GM12878 (cell line): ENCODE measurements around the gene ALOX12B. TPM values are rescaled to one million over a fixed set of nuclear protein-coding genes. Genes with fewer than 3 reads are reported as not detected.

ENCODE experiments used
- ASH2L ChIP-seq: fragments of 300-600, 200-600 bp; sonication (generic); IDR thresholded peaks from 2 replicates; pipeline ENCODE4 v1.6.1; 2017; ENCODE audit warnings: low read depth, mild to moderate bottlenecking, borderline replicate concordance
- CEBPB ChIP-seq, 2 experiments: fragments of 150-350 bp in 1 of 2; IDR thresholded peaks; 2 replicates each; pipeline ENCODE4 v1.6.1; 2012 to 2014; ENCODE audit warnings: low read depth in 2 of 2, low read length in 2 of 2, borderline replicate concordance in 1 of 2, inconsistent platforms in 1 of 2
- CREM ChIP-seq: IDR thresholded peaks from 2 replicates; pipeline ENCODE4 v1.6.1; 2014; ENCODE audit warnings: antibody characterized with exemption, low read depth
- EP300 ChIP-seq, 2 experiments: fragments of 150-350 bp in 1 of 2; IDR thresholded peaks; 2 replicates each; pipeline ENCODE4 v1.6.1; 2011 to 2012; ENCODE audit warnings: low read depth in 2 of 2, low read length in 2 of 2, borderline replicate concordance in 1 of 2, improper control_type of control experiment in 1 of 2, inconsistent platforms in 1 of 2; ENCODE audit not compliant: control insufficient read depth in 1 of 2
- FOS ChIP-seq: IDR thresholded peaks from 3 replicates; pipeline ENCODE4 v1.6.1; 2011; ENCODE audit warnings: borderline replicate concordance; ENCODE audit not compliant: insufficient read length; ENCODE audit errors: extremely low read depth
- JUND ChIP-seq: IDR thresholded peaks from 2 replicates; pipeline ENCODE4 v1.6.1; 2012; ENCODE audit warnings: low read depth, mild to moderate bottlenecking, low read length, improper control_type of control experiment, moderate library complexity
- MEF2A ChIP-seq: IDR thresholded peaks from 2 replicates; pipeline ENCODE4 v1.6.1; 2011; ENCODE audit warnings: low read depth, mild to moderate bottlenecking, low read length, moderate library complexity; ENCODE audit not compliant: insufficient read depth
- MTA3 ChIP-seq: IDR thresholded peaks from 2 replicates; pipeline ENCODE4 v1.6.1; 2012; ENCODE audit warnings: low read length, inconsistent platforms, borderline replicate concordance
- NR2C1 ChIP-seq: fragments of 450-650 bp; IDR thresholded peaks from 2 replicates; pipeline ENCODE4 v1.6.1; 2017; ENCODE audit warnings: antibody characterized with exemption, mild to moderate bottlenecking, moderate library complexity
- POU2F2 ChIP-seq: IDR thresholded peaks from 3 replicates; pipeline ENCODE4 v1.6.1; 2011; ENCODE audit warnings: low read depth, mild to moderate bottlenecking, low read length, borderline replicate concordance
- RCOR1 ChIP-seq: conservative IDR thresholded peaks from 2 replicates; pipeline ENCODE4 v1.6.1; 2012; ENCODE audit warnings: low read depth, low read length, improper control_type of control experiment
- RUNX3 ChIP-seq: IDR thresholded peaks from 2 replicates; pipeline ENCODE4 v1.6.1; 2012; ENCODE audit warnings: low read length, inconsistent platforms
- SMAD5 ChIP-seq: IDR thresholded peaks from 2 replicates; pipeline ENCODE4 v1.6.1; 2016; ENCODE audit warnings: antibody characterized with exemption, low read depth
- STAT1 ChIP-seq: fragments of 450-650 bp; conservative IDR thresholded peaks from 2 replicates; pipeline ENCODE4 v1.6.1; 2014; ENCODE audit warnings: antibody characterized with exemption, mild to moderate bottlenecking
- STAT3 ChIP-seq: IDR thresholded peaks from 2 replicates; pipeline ENCODE4 v1.6.1; 2011; ENCODE audit warnings: low read depth, low read length, improper control_type of control experiment
- SUPT20H ChIP-seq: IDR thresholded peaks from 2 replicates; pipeline ENCODE4 v1.6.1; 2011; ENCODE audit warnings: low read depth, mild to moderate bottlenecking, low read length, moderate library complexity, borderline replicate concordance; ENCODE audit not compliant: control insufficient read depth
- polyA plus RNA-seq, 11 experiments: library from polyadenylated mRNA; depleted of rRNA in 4 of 11; unstranded in 6 of 11; stranded (reverse) in 5 of 11; fragments of >200 nt; fragmentation: Nextera tagmentation in 4 of 11; fragmentation: Illumina TruSeq in 1 of 11; extraction: Ambion mirVana in 4 of 11; extraction: Trizol in 1 of 11; gene quantifications; 1 replicate in 1 of 11; 2 replicates in 10 of 11; pipeline versions ENCODE4 v1.2.1 to v1.2.3, GENCODE V29; 2011 to 2016; ENCODE audit warnings: inconsistent platforms in 2 of 11, missing spikeins in 2 of 11, low read depth in 1 of 11
- total RNA-seq, 4 experiments: library from RNA; depleted of rRNA in 3 of 4; stranded (reverse); fragments of >200 nt in 3 of 4; fragmentation: Illumina TruSeq in 1 of 4; extraction: Trizol in 1 of 4; gene quantifications; 2 replicates each; pipeline versions ENCODE4 v1.2.1 to v1.2.3, GENCODE V29; 2013 to 2021
- TF ChIP-seq, protein P1 (sequence below): fragments of 450-650 bp; IDR thresholded peaks from 2 replicates; pipeline ENCODE4 v1.6.1; 2016; ENCODE audit warnings: mild to moderate bottlenecking
- TF ChIP-seq, protein P2 (sequence below): fragments of 450-650 bp; IDR thresholded peaks from 2 replicates; pipeline ENCODE4 v1.6.1; 2018; ENCODE audit warnings: mild to moderate bottlenecking, low read depth, moderate library complexity; ENCODE audit not compliant: partially characterized antibody
- TF ChIP-seq, protein P3 (sequence below): IDR thresholded peaks from 2 replicates; pipeline ENCODE4 v1.6.1; 2012; ENCODE audit warnings: improper control_type of control experiment, low read depth, low read length; ENCODE audit not compliant: insufficient replicate concordance

ALOX12B gene
- total and polyA plus RNA-seq, 10 of the 15 experiments (the other 5 are each of a cell fraction or from before 2014, with no cell fraction given): 0.17 to 0.54 TPM; not detected in 8

DNA sequence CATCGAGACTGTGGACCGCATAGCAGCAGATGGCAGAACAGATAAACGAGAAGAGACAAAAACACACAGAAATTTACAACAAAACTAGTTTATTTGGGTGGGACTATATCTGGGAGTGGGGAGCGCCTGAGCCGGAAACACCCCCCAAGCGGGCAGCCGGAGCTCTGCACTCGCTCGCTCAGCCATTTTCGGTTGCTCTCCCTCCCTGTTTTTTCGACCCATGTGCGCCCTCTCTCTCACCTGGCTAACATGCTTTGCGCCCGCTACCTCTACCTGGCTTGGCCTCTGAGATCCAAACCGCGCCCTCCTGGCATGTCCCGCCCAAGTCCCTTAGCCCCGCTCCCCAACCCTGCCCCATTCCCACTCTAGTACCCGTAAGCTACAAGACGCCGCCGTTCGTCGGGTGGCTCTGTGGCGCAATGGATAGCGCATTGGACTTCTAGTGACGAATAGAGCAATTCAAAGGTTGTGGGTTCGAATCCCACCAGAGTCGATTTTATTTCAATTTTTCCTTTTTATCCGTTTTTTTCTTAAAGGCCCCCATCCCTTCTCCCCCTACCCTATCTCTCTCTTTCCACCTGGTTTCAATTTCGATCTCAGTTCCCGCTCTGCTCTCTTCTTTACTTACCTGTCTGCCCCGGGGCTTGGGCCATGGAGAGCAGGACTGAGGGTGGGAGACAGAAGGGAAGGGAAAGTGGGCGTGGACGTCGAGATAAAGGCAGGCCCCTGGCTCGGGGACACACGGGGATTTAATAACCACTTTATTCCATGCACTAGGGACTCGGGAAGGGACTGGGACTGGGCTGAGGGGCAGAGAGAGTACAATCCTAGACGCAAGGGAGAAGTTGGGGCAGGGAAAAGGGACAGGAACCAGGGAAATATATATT is 33.2 kb upstream of the ALOX12B start (continued):
- 0 out of 2 replicates have a peak, but pooled peaks have one; percentile 72 for TF ChIP-seq ASH2L
- no peak for TF ChIP-seq SMAD5
- TF ChIP-seq EP300 (IDR thresholded peaks at IDR 0.05; ENCODE audit: borderline replicate concordance in 1 of 2, control insufficient read depth in 1 of 2, low read depth in 2 of 2, low read length in 2 of 2): peak in 1 of 2 experiments; percentile 26; a peak in 1 of 4 replicates
- no peak for TF ChIP-seq STAT3
- TF ChIP-seq CREM: 0 out of 2 replicates have a peak, but pooled peaks have one; percentile 25
- TF ChIP-seq, protein P1, sequence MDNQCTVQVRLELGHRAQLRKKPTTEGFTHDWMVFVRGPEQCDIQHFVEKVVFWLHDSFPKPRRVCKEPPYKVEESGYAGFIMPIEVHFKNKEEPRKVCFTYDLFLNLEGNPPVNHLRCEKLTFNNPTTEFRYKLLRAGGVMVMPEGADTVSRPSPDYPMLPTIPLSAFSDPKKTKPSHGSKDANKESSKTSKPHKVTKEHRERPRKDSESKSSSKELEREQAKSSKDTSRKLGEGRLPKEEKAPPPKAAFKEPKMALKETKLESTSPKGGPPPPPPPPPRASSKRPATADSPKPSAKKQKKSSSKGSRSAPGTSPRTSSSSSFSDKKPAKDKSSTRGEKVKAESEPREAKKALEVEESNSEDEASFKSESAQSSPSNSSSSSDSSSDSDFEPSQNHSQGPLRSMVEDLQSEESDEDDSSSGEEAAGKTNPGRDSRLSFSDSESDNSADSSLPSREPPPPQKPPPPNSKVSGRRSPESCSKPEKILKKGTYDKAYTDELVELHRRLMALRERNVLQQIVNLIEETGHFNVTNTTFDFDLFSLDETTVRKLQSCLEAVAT: no peak; the same call in 1 of the 2 replicates
- TF ChIP-seq CEBPB (IDR thresholded peaks at IDR 0.05; ENCODE audit: borderline replicate concordance in 1 of 2, low read depth in 2 of 2, low read length in 2 of 2): no peak
- no peak for TF ChIP-seq RCOR1
- TF ChIP-seq RUNX3: peak; percentile 36; the same call in 1 of the 2 replicates
- TF ChIP-seq, protein P2, sequence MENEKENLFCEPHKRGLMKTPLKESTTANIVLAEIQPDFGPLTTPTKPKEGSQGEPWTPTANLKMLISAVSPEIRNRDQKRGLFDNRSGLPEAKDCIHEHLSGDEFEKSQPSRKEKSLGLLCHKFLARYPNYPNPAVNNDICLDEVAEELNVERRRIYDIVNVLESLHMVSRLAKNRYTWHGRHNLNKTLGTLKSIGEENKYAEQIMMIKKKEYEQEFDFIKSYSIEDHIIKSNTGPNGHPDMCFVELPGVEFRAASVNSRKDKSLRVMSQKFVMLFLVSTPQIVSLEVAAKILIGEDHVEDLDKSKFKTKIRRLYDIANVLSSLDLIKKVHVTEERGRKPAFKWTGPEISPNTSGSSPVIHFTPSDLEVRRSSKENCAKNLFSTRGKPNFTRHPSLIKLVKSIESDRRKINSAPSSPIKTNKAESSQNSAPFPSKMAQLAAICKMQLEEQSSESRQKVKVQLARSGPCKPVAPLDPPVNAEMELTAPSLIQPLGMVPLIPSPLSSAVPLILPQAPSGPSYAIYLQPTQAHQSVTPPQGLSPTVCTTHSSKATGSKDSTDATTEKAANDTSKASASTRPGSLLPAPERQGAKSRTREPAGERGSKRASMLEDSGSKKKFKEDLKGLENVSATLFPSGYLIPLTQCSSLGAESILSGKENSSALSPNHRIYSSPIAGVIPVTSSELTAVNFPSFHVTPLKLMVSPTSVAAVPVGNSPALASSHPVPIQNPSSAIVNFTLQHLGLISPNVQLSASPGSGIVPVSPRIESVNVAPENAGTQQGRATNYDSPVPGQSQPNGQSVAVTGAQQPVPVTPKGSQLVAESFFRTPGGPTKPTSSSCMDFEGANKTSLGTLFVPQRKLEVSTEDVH: no peak
- TF ChIP-seq, protein P3, sequence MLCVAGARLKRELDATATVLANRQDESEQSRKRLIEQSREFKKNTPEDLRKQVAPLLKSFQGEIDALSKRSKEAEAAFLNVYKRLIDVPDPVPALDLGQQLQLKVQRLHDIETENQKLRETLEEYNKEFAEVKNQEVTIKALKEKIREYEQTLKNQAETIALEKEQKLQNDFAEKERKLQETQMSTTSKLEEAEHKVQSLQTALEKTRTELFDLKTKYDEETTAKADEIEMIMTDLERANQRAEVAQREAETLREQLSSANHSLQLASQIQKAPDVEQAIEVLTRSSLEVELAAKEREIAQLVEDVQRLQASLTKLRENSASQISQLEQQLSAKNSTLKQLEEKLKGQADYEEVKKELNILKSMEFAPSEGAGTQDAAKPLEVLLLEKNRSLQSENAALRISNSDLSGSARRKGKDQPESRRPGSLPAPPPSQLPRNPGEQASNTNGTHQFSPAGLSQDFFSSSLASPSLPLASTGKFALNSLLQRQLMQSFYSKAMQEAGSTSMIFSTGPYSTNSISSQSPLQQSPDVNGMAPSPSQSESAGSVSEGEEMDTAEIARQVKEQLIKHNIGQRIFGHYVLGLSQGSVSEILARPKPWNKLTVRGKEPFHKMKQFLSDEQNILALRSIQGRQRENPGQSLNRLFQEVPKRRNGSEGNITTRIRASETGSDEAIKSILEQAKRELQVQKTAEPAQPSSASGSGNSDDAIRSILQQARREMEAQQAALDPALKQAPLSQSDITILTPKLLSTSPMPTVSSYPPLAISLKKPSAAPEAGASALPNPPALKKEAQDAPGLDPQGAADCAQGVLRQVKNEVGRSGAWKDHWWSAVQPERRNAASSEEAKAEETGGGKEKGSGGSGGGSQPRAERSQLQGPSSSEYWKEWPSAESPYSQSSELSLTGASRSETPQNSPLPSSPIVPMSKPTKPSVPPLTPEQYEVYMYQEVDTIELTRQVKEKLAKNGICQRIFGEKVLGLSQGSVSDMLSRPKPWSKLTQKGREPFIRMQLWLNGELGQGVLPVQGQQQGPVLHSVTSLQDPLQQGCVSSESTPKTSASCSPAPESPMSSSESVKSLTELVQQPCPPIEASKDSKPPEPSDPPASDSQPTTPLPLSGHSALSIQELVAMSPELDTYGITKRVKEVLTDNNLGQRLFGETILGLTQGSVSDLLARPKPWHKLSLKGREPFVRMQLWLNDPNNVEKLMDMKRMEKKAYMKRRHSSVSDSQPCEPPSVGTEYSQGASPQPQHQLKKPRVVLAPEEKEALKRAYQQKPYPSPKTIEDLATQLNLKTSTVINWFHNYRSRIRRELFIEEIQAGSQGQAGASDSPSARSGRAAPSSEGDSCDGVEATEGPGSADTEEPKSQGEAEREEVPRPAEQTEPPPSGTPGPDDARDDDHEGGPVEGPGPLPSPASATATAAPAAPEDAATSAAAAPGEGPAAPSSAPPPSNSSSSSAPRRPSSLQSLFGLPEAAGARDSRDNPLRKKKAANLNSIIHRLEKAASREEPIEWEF: peak; percentile 42
- no peak for TF ChIP-seq STAT1
- no peak for TF ChIP-seq SUPT20H
- TF ChIP-seq FOS: no peak
- no peak for TF ChIP-seq NR2C1
- no peak for TF ChIP-seq JUND
- TF ChIP-seq MTA3: no peak
- TF ChIP-seq POU2F2: peak; percentile 50; the same call in 2 of the 3 replicates
- no peak for TF ChIP-seq MEF2A
